GM19239 (cell line): ENCODE results near the gene TMEM151A.
"Not testable (repeated sequence)": the region's sequence is repeated elsewhere in the genome, so short reads cannot be mapped to it uniquely, and the experiment has no call there.

Experiments used
- DNase-seq: peaks from one replicate; pipeline ENCODE4 v3.0.0; 2011; ENCODE audit warnings: low spot score; ENCODE audit not compliant: insufficient read length
- FAIRE-seq: peaks from 2 replicates; lab custom pipeline; 2011; peaks lifted over from hg19 to GRCh38; lab: Jason Lieb, UNC

Gene TMEM151A

GRCh38 chr11:66291706-66292542, at the start of gene TMEM151A:
TSS of gene TMEM151A (plus strand) at chr11:66291894. CDS start at chr11:66292014, 120 bp downstream.
- FAIRE-seq (no peak), DNase-seq (no peak)

- no peak for FAIRE-seq
- no peak for DNase-seq
These were observed 49.5 kb upstream of the TMEM151A start for GRCh38 chr11:66242095-66242765.

GRCh38 chr11:66243782-66244535, 47.7 kb upstream of the TMEM151A start:
- FAIRE-seq (no peak), DNase-seq (no peak)

- no peak for DNase-seq
- FAIRE-seq: no peak
These were observed 44.4 kb upstream of the TMEM151A start for GRCh38 chr11:66247295-66247694.

GRCh38 chr11:66247801-66248200, 43.9 kb upstream of the TMEM151A start:
- FAIRE-seq (no peak), DNase-seq (no peak)

- FAIRE-seq: no peak
These were observed 42.8 kb upstream of the TMEM151A start for GRCh38 chr11:66248903-66249302.

GRCh38 chr11:66251809-66252208, 39.9 kb upstream of the TMEM151A start:
- FAIRE-seq: no peak

More at GRCh38 chr11:66248903-66249302, 42.8 kb upstream of the TMEM151A start:
- no peak for DNase-seq

GRCh38 chr11:66253081-66253480, 38.6 kb upstream of the TMEM151A start:
- not testable (repeated sequence) for DNase-seq, FAIRE-seq

More at GRCh38 chr11:66251809-66252208, 39.9 kb upstream of the TMEM151A start:
- DNase-seq: no peak

- no peak for FAIRE-seq
- no peak for DNase-seq
These were observed 33.2 kb upstream of the TMEM151A start for GRCh38 chr11:66258473-66258893.

- FAIRE-seq: no peak
- no peak for DNase-seq
These were observed 32.5 kb upstream of the TMEM151A start for GRCh38 chr11:66259225-66259624.

- FAIRE-seq (no peak), DNase-seq (no peak)
These were observed 31.7 kb upstream of the TMEM151A start for GRCh38 chr11:66259956-66260355.

- no peak for DNase-seq
- no peak for FAIRE-seq
These were observed 30.1 kb upstream of the TMEM151A start for GRCh38 chr11:66261578-66261977.

- DNase-seq (no peak), FAIRE-seq (no peak)
These were observed 29.5 kb upstream of the TMEM151A start for GRCh38 chr11:66262191-66262590.

- DNase-seq (no peak), FAIRE-seq (no peak)
These were observed 29.0 kb upstream of the TMEM151A start for GRCh38 chr11:66262696-66263095.

GRCh38 chr11:66263231-66263630, 28.5 kb upstream of the TMEM151A start:
- no peak for DNase-seq
- FAIRE-seq: no peak

GRCh38 chr11:66263785-66264184, 27.9 kb upstream of the TMEM151A start:
- FAIRE-seq (no peak), DNase-seq (no peak)

- FAIRE-seq (no peak), DNase-seq (no peak)
These were observed 27.3 kb upstream of the TMEM151A start for GRCh38 chr11:66264383-66264782.

- no peak for DNase-seq
- no peak for FAIRE-seq
These were observed 26.8 kb upstream of the TMEM151A start for GRCh38 chr11:66264914-66265313.

GRCh38 chr11:66265531-66266377, 25.9 kb upstream of the TMEM151A start:
- FAIRE-seq (no peak), DNase-seq (no peak)
